ENCODE data around the gene TRIP6.

- TF ChIP-seq ZNF384 (IDR thresholded peaks at IDR 0.05) (no peak), L3MBTL2 (conservative IDR thresholded peaks at IDR 0.05) (no peak), BHLHE40 (IDR thresholded peaks at IDR 0.05; ENCODE audit: borderline replicate concordance) (no peak), ARNT (IDR thresholded peaks at IDR 0.05) (no peak), HDGF (IDR thresholded peaks at IDR 0.05; ENCODE audit: borderline replicate concordance) (no peak), TARDBP (IDR thresholded peaks at IDR 0.05) (no peak), SUZ12 (IDR thresholded peaks at IDR 0.05) (no peak), SP1 (IDR thresholded peaks at IDR 0.05) (no peak), NFRKB (IDR thresholded peaks at IDR 0.05) (no peak), FOXK2 (IDR thresholded peaks at IDR 0.05) (no peak), FOXM1 (IDR thresholded peaks at IDR 0.05; ENCODE audit: borderline replicate concordance) (no peak), ELF4 (IDR thresholded peaks at IDR 0.05) (no peak)
These were observed 19.8 kb upstream of the TRIP6 start for GRCh38 chr7:100847360-100847759.

All from HEK293T (cell line).